Caco-2 (cell line): ENCODE data around the gene GRM7. TPM values are rescaled to one million over a fixed set of nuclear protein-coding genes. Genes with fewer than 3 reads are reported as not detected.

Experiments
- BruUV-seq: library from RNA; stranded (reverse); fragments of 400-500 nt; replicated peaks from 2 replicates; lab custom pipeline; 2021; lab: Mats Ljungman, UMichigan
- CTCF ChIA-PET: fragments of 300-600 bp; sonication (Branson Sonifier 250); formaldehyde crosslinking; loops from one replicate; lab custom pipeline; 2022; ENCODE audit warnings: antibody characterized with exemption; lab: Charles Lee
- POLR2A ChIA-PET: fragments of 300-600 bp; sonication (Branson Sonifier 250); formaldehyde crosslinking; loops from one replicate; lab custom pipeline; 2022; ENCODE audit warnings: antibody characterized with exemption; lab: Charles Lee
- DNase-seq, 2 experiments: peaks; one replicate each; pipeline versions ENCODE4 v3.0.0 to v3.0.0-alpha.2; 2020 to 2022
- H3K27me3 ChIP-seq: replicated peaks from 2 replicates; pipeline ENCODE4 v1.6.0; 2011; ENCODE audit warnings: low read length; ENCODE audit not compliant: control insufficient read depth, insufficient read depth
- H3K36me3 ChIP-seq: 2 replicates; pipeline ENCODE4 v1.5.1; 2011; ENCODE audit warnings: low read length; ENCODE audit not compliant: control insufficient read depth, insufficient read depth
- H3K4me1 ChIP-seq: fragments of 250-450 bp; sonication (Bioruptor Pico); 2 replicates; pipeline ENCODE4 v1.5.1; 2020; ENCODE audit warnings: mild to moderate bottlenecking
- H3K4me3 ChIP-seq: 2 replicates; pipeline ENCODE4 v1.5.1; 2011; ENCODE audit warnings: low read depth, mild to moderate bottlenecking, control low read depth, low read length
- H3K9me3 ChIP-seq: fragments of 250-450 bp; sonication (Bioruptor Pico); 2 replicates; pipeline ENCODE4 v1.5.1; 2020; ENCODE audit warnings: mild to moderate bottlenecking, moderate library complexity
- H3K27ac Mint-ChIP-seq: one replicate; pipeline ENCODE4 v1.8.0; 2022; ENCODE audit warnings: mixed read lengths; ENCODE audit not compliant: unreplicated experiment
- H3K27me3 Mint-ChIP-seq: one replicate; pipeline ENCODE4 v1.8.0; 2022; ENCODE audit warnings: mixed read lengths; ENCODE audit not compliant: insufficient read depth, unreplicated experiment
- H3K36me3 Mint-ChIP-seq: one replicate; pipeline ENCODE4 v1.8.0; 2022; ENCODE audit warnings: mild to moderate bottlenecking, mixed read lengths; ENCODE audit not compliant: insufficient read depth, unreplicated experiment
- H3K4me1 Mint-ChIP-seq: one replicate; pipeline ENCODE4 v1.8.0; 2022; ENCODE audit warnings: low read depth, mixed read lengths; ENCODE audit not compliant: unreplicated experiment
- H3K4me3 Mint-ChIP-seq: one replicate; pipeline ENCODE4 v1.8.0; 2022; ENCODE audit warnings: mild to moderate bottlenecking, moderate library complexity, mixed read lengths; ENCODE audit not compliant: unreplicated experiment
- H3K9me3 Mint-ChIP-seq: one replicate; pipeline ENCODE4 v1.8.0; 2022; ENCODE audit warnings: mixed read lengths; ENCODE audit not compliant: unreplicated experiment
- intact Hi-C: fragments of 100-400 bp; cut with micrococcal nuclease; formaldehyde crosslinking; loops from one replicate; pipeline ENCODE4 v1.10.0; 2022; ENCODE audit not compliant: unreplicated experiment
- total RNA-seq: library from RNA; stranded (reverse); gene quantifications from 2 replicates; pipeline ENCODE4 v1.2.3, GENCODE V29; 2022
- TF ChIP-seq, protein P1 (sequence below), 2 experiments: fragments of 200-600 bp in 1 of 2; IDR thresholded peaks; 1 replicate in 1 of 2; 2 replicates in 1 of 2; pipeline versions ENCODE4 v1.5.1 to v1.8.0; 2011 to 2022; ENCODE audit warnings: antibody characterized with exemption in 1 of 2, control low read depth in 1 of 2, inconsistent platforms in 1 of 2, low read depth in 1 of 2, low read length in 1 of 2, mild to moderate bottlenecking in 1 of 2, moderate library complexity in 1 of 2; ENCODE audit not compliant: insufficient read depth in 1 of 2, severe bottlenecking in 1 of 2, unreplicated experiment in 1 of 2

Gene GRM7
- total RNA-seq, 1 experiment from 2014 or later = not detected

GRCh38 chr3:7444886-7445285 lies 584.0 kb downstream of the GRM7 start:
- no TSS peak for BruUV-seq
- no peaks in the 10 kb centered on the region for H3K4me1 Mint-ChIP-seq
- H3K4me1 ChIP-seq = no peaks in the 10 kb centered on the region
- no peak overlapping the region for H3K4me3 ChIP-seq
- TF ChIP-seq, protein P1, sequence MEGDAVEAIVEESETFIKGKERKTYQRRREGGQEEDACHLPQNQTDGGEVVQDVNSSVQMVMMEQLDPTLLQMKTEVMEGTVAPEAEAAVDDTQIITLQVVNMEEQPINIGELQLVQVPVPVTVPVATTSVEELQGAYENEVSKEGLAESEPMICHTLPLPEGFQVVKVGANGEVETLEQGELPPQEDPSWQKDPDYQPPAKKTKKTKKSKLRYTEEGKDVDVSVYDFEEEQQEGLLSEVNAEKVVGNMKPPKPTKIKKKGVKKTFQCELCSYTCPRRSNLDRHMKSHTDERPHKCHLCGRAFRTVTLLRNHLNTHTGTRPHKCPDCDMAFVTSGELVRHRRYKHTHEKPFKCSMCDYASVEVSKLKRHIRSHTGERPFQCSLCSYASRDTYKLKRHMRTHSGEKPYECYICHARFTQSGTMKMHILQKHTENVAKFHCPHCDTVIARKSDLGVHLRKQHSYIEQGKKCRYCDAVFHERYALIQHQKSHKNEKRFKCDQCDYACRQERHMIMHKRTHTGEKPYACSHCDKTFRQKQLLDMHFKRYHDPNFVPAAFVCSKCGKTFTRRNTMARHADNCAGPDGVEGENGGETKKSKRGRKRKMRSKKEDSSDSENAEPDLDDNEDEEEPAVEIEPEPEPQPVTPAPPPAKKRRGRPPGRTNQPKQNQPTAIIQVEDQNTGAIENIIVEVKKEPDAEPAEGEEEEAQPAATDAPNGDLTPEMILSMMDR (IDR thresholded peaks at IDR 0.05; ENCODE audit: insufficient read depth in 1 of 2, low read depth in 1 of 2, low read length in 1 of 2, severe bottlenecking in 1 of 2, unreplicated experiment in 1 of 2) = no peak
- H3K36me3 ChIP-seq = no peaks in the 10 kb centered on the region
- no peaks in the 10 kb centered on the region for H3K9me3 ChIP-seq
- H3K4me3 Mint-ChIP-seq = no peak overlapping the region
- ChIA-PET CTCF (no interaction called here), POLR2A (no interaction called here)
- intact Hi-C loops = no loop called here
- no peaks in the 10 kb centered on the region for H3K27me3 ChIP-seq
- DNase-seq = no peak
- no peaks in the 10 kb centered on the region for H3K9me3 Mint-ChIP-seq
- no peaks in the 10 kb centered on the region for H3K36me3 Mint-ChIP-seq
- peaks cover 3% of the 10 kb centered on the region for H3K27me3 Mint-ChIP-seq
- no peak overlapping the region for H3K27ac Mint-ChIP-seq

- no peak for DNase-seq
- H3K4me1 ChIP-seq = no peaks in the 10 kb centered on the region
- no peak overlapping the region for H3K27ac Mint-ChIP-seq
- no peaks in the 10 kb centered on the region for H3K4me1 Mint-ChIP-seq
- no peaks in the 10 kb centered on the region for H3K9me3 ChIP-seq
- intact Hi-C loops = no loop called here
- H3K9me3 Mint-ChIP-seq = no peaks in the 10 kb centered on the region
- H3K27me3 Mint-ChIP-seq = peaks cover 3% of the 10 kb centered on the region
- H3K4me3 Mint-ChIP-seq = no peak overlapping the region
- no TSS peak for BruUV-seq
- H3K4me3 ChIP-seq = no peak overlapping the region
- no peaks in the 10 kb centered on the region for H3K36me3 Mint-ChIP-seq
- no peaks in the 10 kb centered on the region for H3K27me3 ChIP-seq
- POLR2A ChIA-PET = no interaction called here
- TF ChIP-seq, protein P1 (IDR thresholded peaks at IDR 0.05; ENCODE audit: insufficient read depth in 1 of 2, low read depth in 1 of 2, low read length in 1 of 2, severe bottlenecking in 1 of 2, unreplicated experiment in 1 of 2) = no peak
- H3K36me3 ChIP-seq = no peaks in the 10 kb centered on the region
- CTCF ChIA-PET = no interaction called here
These were observed 584.4 kb downstream of the GRM7 start for GRCh38 chr3:7445331-7445730.

GRCh38 chr3:7447197-7447769 lies 586.4 kb downstream of the GRM7 start:
- no peaks in the 10 kb centered on the region for H3K9me3 ChIP-seq
- POLR2A ChIA-PET = no interaction called here

More at GRCh38 chr3:7447197-7447769, 586.4 kb downstream of the GRM7 start:
- Histone ChIP-seq H3K4me3 (no peak overlapping the region), H3K36me3 (no peaks in the 10 kb centered on the region), H3K27me3 (no peaks in the 10 kb centered on the region), H3K4me1 (no peaks in the 10 kb centered on the region)
- DNase-seq = no peak
- Mint-ChIP-seq H3K36me3 (no peaks in the 10 kb centered on the region), H3K4me1 (no peaks in the 10 kb centered on the region), H3K4me3 (no peak overlapping the region), H3K9me3 (peaks cover 11% of the 10 kb centered on the region), H3K27me3 (peaks cover 3% of the 10 kb centered on the region), H3K27ac (no peak overlapping the region)
- CTCF ChIA-PET = no interaction called here
- TF ChIP-seq, protein P1 (IDR thresholded peaks at IDR 0.05; ENCODE audit: insufficient read depth in 1 of 2, low read depth in 1 of 2, low read length in 1 of 2, severe bottlenecking in 1 of 2, unreplicated experiment in 1 of 2) = no peak
- no TSS peak for BruUV-seq
- intact Hi-C loops = no loop called here
